WTC11 (cell line): ENCODE measurements around the gene PRR5L. TPM values are rescaled to one million over a fixed set of nuclear protein-coding genes. Genes with fewer than 3 reads are reported as not detected.

ENCODE experiments used
- ATAC-seq: fragments of 200-7000 bp; cut with Tn5 transposase; 2 replicates; pipeline ENCODE4 v1.10.0; 2021; ENCODE audit warnings: mild to moderate bottlenecking, moderate library complexity
- CTCF ChIA-PET: fragments of 300-600 bp; sonication (Branson Sonifier 250); formaldehyde crosslinking; loops from one replicate; lab custom pipeline; 2021; ENCODE audit warnings: antibody characterized with exemption; lab: Charles Lee
- POLR2A ChIA-PET: fragments of 350-600 bp; sonication (Branson Sonifier 250); formaldehyde crosslinking; loops from one replicate; lab custom pipeline; 2021; ENCODE audit warnings: antibody characterized with exemption; lab: Charles Lee
- DNase-seq: peaks from one replicate; pipeline ENCODE4 v3.0.0; 2021; ENCODE audit warnings: low spot score
- H3K27ac Mint-ChIP-seq: 2 replicates; pipeline ENCODE4 v1.8.0; 2021; ENCODE audit warnings: mixed read lengths
- H3K27me3 Mint-ChIP-seq: 2 replicates; pipeline ENCODE4 v1.8.0; 2021; ENCODE audit warnings: low read depth, mild to moderate bottlenecking, moderate library complexity, mixed read lengths
- H3K36me3 Mint-ChIP-seq: 2 replicates; pipeline ENCODE4 v1.8.0; 2021; ENCODE audit warnings: mixed read lengths
- H3K4me1 Mint-ChIP-seq: 2 replicates; pipeline ENCODE4 v1.8.0; 2022; ENCODE audit warnings: mixed read lengths
- H3K4me3 Mint-ChIP-seq: 2 replicates; pipeline ENCODE4 v1.8.0; 2021; ENCODE audit warnings: mild to moderate bottlenecking, moderate library complexity, mixed read lengths
- H3K9me3 Mint-ChIP-seq: 2 replicates; pipeline ENCODE4 v1.8.0; 2021; ENCODE audit warnings: mixed read lengths
- ATF2 ChIP-seq: sonication (generic); formaldehyde crosslinking; IDR thresholded peaks from 2 replicates; pipeline ENCODE4 v1.8.1; 2022; ENCODE audit warnings: low read depth, missing genetic modification reagents, borderline replicate concordance
- CTCF ChIP-seq: fragments of 200-600 bp; IDR thresholded peaks from 2 replicates; pipeline ENCODE4 v1.8.0; 2022; ENCODE audit warnings: antibody characterized with exemption
- E2F1 ChIP-seq: sonication (generic); formaldehyde crosslinking; IDR thresholded peaks from 2 replicates; pipeline ENCODE4 v1.8.0; 2022; ENCODE audit warnings: mild to moderate bottlenecking, missing genetic modification reagents
- E2F5 ChIP-seq: sonication (generic); formaldehyde crosslinking; IDR thresholded peaks from 2 replicates; pipeline ENCODE4 v1.8.1; 2022; ENCODE audit warnings: mild to moderate bottlenecking, moderate library complexity, missing genetic modification reagents
- EMX1 ChIP-seq: fragments of 250-450 bp; sonication (Bioruptor Pico); IDR thresholded peaks from 2 replicates; pipeline ENCODE4 v1.8.0; 2021; ENCODE audit warnings: mild to moderate bottlenecking
- FOXK1 ChIP-seq: sonication (generic); formaldehyde crosslinking; IDR thresholded peaks from 2 replicates; pipeline ENCODE4 v1.8.0; 2022; ENCODE audit warnings: mild to moderate bottlenecking, moderate library complexity, missing genetic modification reagents
- GABPB1 ChIP-seq: sonication (generic); formaldehyde crosslinking; IDR thresholded peaks from 2 replicates; pipeline ENCODE4 v1.8.1; 2023; ENCODE audit warnings: mild to moderate bottlenecking, missing genetic modification reagents
- GTF2I ChIP-seq: fragments of 250-450 bp; sonication (Bioruptor Pico); conservative IDR thresholded peaks from 2 replicates; pipeline ENCODE4 v1.4.0; 2021; ENCODE audit warnings: mild to moderate bottlenecking
- KAT7 ChIP-seq: sonication (generic); formaldehyde crosslinking; IDR thresholded peaks from 2 replicates; pipeline ENCODE4 v1.8.1; 2023; ENCODE audit warnings: missing genetic modification reagents, mild to moderate bottlenecking, borderline replicate concordance
- NFATC4 ChIP-seq: fragments of 250-450 bp; sonication (Bioruptor Pico); IDR thresholded peaks from 2 replicates; pipeline ENCODE4 v1.9.0; 2021; ENCODE audit warnings: mild to moderate bottlenecking
- NFE2L1 ChIP-seq: sonication (generic); formaldehyde crosslinking; IDR thresholded peaks from 2 replicates; pipeline ENCODE4 v1.8.1; 2023; ENCODE audit warnings: missing genetic modification reagents
- NR1H2 ChIP-seq: sonication (generic); formaldehyde crosslinking; IDR thresholded peaks from 2 replicates; pipeline ENCODE4 v1.9.0; 2021; ENCODE audit warnings: mild to moderate bottlenecking, moderate library complexity, missing genetic modification reagents
- RELA ChIP-seq: sonication (generic); formaldehyde crosslinking; IDR thresholded peaks from 2 replicates; pipeline ENCODE4 v1.8.1; 2022; ENCODE audit warnings: missing genetic modification reagents, mild to moderate bottlenecking, borderline replicate concordance
- RORB ChIP-seq: fragments of 250-450 bp; sonication (Bioruptor Pico); IDR thresholded peaks from 2 replicates; pipeline ENCODE4 v1.9.0; 2021; ENCODE audit warnings: mild to moderate bottlenecking
- TCF7 ChIP-seq: sonication (generic); formaldehyde crosslinking; IDR thresholded peaks from 2 replicates; pipeline ENCODE4 v1.8.0; 2022; ENCODE audit warnings: mild to moderate bottlenecking, low read depth, missing genetic modification reagents, moderate library complexity
- USF1 ChIP-seq: sonication (generic); formaldehyde crosslinking; IDR thresholded peaks from 2 replicates; pipeline ENCODE4 v1.8.0; 2022; ENCODE audit warnings: mild to moderate bottlenecking, missing genetic modification reagents
- ZNF396 ChIP-seq: fragments of 250-450 bp; sonication (Bioruptor Pico); IDR thresholded peaks from 2 replicates; pipeline ENCODE4 v1.8.0; 2021; ENCODE audit warnings: mild to moderate bottlenecking, moderate library complexity, borderline replicate concordance
- total RNA-seq: library from RNA; stranded (reverse); gene quantifications from 3 replicates; pipeline ENCODE4 v1.2.3, GENCODE V29; 2021

Gene PRR5L
- total RNA-seq, 1 experiment from 2014 or later = 3.9 TPM

GRCh38 chr11:36427079-36427478 is 131.0 kb downstream of the PRR5L start:
- ATAC-seq = no peak
- CTCF ChIA-PET = no interaction called here

GRCh38 chr11:36427876-36428275 is 131.8 kb downstream of the PRR5L start:
- Mint-ChIP-seq H3K27ac (no peak overlapping the region), H3K4me1 (no peaks in the 10 kb centered on the region), H3K36me3 (no peaks in the 10 kb centered on the region), H3K4me3 (no peak overlapping the region), H3K27me3 (no peaks in the 10 kb centered on the region), H3K9me3 (no peaks in the 10 kb centered on the region)
- DNase-seq (no peak), ATAC-seq (no peak)
- CTCF ChIA-PET = no interaction called here
- TF ChIP-seq FOXK1 (CRISPR knock-in tag) = no peak
- no peak for TF ChIP-seq ZNF396 (CRISPR knock-in tag)
- TF ChIP-seq USF1 (CRISPR knock-in tag) = no peak
- POLR2A ChIA-PET = no interaction called here

More at GRCh38 chr11:36427079-36427478, 131.0 kb downstream of the PRR5L start:
- H3K4me3 Mint-ChIP-seq = no peak overlapping the region
- no peaks in the 10 kb centered on the region for H3K27me3 Mint-ChIP-seq
- H3K4me1 Mint-ChIP-seq = no peaks in the 10 kb centered on the region
- DNase-seq = no peak
- TF ChIP-seq EMX1 (CRISPR knock-in tag) (no peak), NFE2L1 (no peak), CTCF (no peak)
- TF ChIP-seq, all 79 proteins: peak for 0
- Mint-ChIP-seq H3K36me3 (no peaks in the 10 kb centered on the region), H3K9me3 (no peaks in the 10 kb centered on the region), H3K27ac (no peak overlapping the region)
- POLR2A ChIA-PET = no interaction called here

GRCh38 chr11:36431429-36432092 is 135.5 kb downstream of the PRR5L start:
- ATAC-seq = peak; percentile 51
- H3K27ac Mint-ChIP-seq = no peak overlapping the region

GRCh38 chr11:36432093-36432469 is 136.0 kb downstream of the PRR5L start:
- ATAC-seq = no peak
- H3K4me1 Mint-ChIP-seq = no peaks in the 10 kb centered on the region
- H3K36me3 Mint-ChIP-seq = no peaks in the 10 kb centered on the region
- TF ChIP-seq NFE2L1 = no peak
- no peak for TF ChIP-seq GTF2I
- TF ChIP-seq RORB = no peak
- TF ChIP-seq GABPB1 = no peak
- no peak for TF ChIP-seq KAT7
- TF ChIP-seq E2F5 = no peak
- no peak for TF ChIP-seq TCF7
- TF ChIP-seq ATF2 = no peak
- TF ChIP-seq NR1H2 = no peak
- no peak for TF ChIP-seq NFATC4 (CRISPR knock-in tag)
- no peaks in the 10 kb centered on the region for H3K9me3 Mint-ChIP-seq
- ChIA-PET CTCF (no interaction called here), POLR2A (no interaction called here)
- no peaks in the 10 kb centered on the region; the same call in 1 of the 2 replicates for H3K27me3 Mint-ChIP-seq
- no peak overlapping the region for H3K4me3 Mint-ChIP-seq
- DNase-seq = no peak
- H3K27ac Mint-ChIP-seq = no peak overlapping the region

More at GRCh38 chr11:36431429-36432092, 135.5 kb downstream of the PRR5L start:
- H3K36me3 Mint-ChIP-seq = no peaks in the 10 kb centered on the region
- CTCF ChIA-PET = no interaction called here
- POLR2A ChIA-PET = no interaction called here
- H3K4me1 Mint-ChIP-seq = no peaks in the 10 kb centered on the region
- no peaks in the 10 kb centered on the region; the same call in 1 of the 2 replicates for H3K27me3 Mint-ChIP-seq
- no peaks in the 10 kb centered on the region for H3K9me3 Mint-ChIP-seq
- H3K4me3 Mint-ChIP-seq = no peak overlapping the region
- TF ChIP-seq RELA (CRISPR knock-in tag) = no peak
- TF ChIP-seq USF1 (CRISPR knock-in tag) = no peak
- no peak for TF ChIP-seq E2F1
- no peak for DNase-seq
